Heart left ventricle (tissue), 16 donors: Measurements from ENCODE around the gene OSBPL10. TPM values are rescaled to one million over a fixed set of nuclear protein-coding genes. Genes with fewer than 3 reads are reported as not detected.

Source experiments
- ATAC-seq, 4 donors: fragments of 200-7000 bp; cut with Tn5 transposase; one replicate each; pipeline ENCODE4 v1.9.1; 2020 to 2022; ENCODE audit warnings: moderate library complexity in 4 of 4, mild to moderate bottlenecking in 3 of 4, moderate number of reproducible peaks in 1 of 4
- DNase-seq, 5 donors: peaks; one replicate each; pipeline ENCODE4 v3.0.0-alpha.2; 2020
- H3K27ac ChIP-seq, 12 donors: fragments of 200-600 bp; sonication (generic) in 4 of 12; one replicate each; pipeline versions ENCODE4 v1.5.0 to v1.8.0; 2016 to 2022; ENCODE audit warnings: mild to moderate bottlenecking in 2 of 12
- H3K27me3 ChIP-seq, 9 donors: fragments of 200-600 bp; sonication (generic) in 2 of 9; one replicate each; pipeline versions ENCODE4 v1.5.1 to v1.8.0; 2016 to 2022; ENCODE audit warnings: mild to moderate bottlenecking in 3 of 9
- H3K36me3 ChIP-seq, 9 donors: fragments of 200-600 bp; sonication (generic) in 2 of 9; one replicate each; pipeline versions ENCODE4 v1.5.0 to v1.8.0; 2018 to 2022; ENCODE audit warnings: mild to moderate bottlenecking in 2 of 9
- H3K4me1 ChIP-seq, 12 donors: fragments of 200-600 bp; sonication (generic) in 4 of 12; one replicate each; pipeline versions ENCODE4 v1.5.0 to v1.8.0; 2016 to 2022; ENCODE audit warnings: mild to moderate bottlenecking in 3 of 12
- H3K4me3 ChIP-seq, 12 donors: fragments of 200-600 bp; sonication (generic) in 4 of 12; one replicate each; pipeline versions ENCODE4 v1.5.0 to v1.8.0; 2017 to 2022; ENCODE audit warnings: mild to moderate bottlenecking in 9 of 12, moderate library complexity in 4 of 12
- H3K9me3 ChIP-seq, 12 donors: fragments of 200-600 bp; sonication (generic) in 4 of 12; one replicate each; pipeline versions ENCODE4 v1.5.0 to v1.8.0; 2016 to 2022; ENCODE audit warnings: mild to moderate bottlenecking in 1 of 12
- CTCF ChIP-seq, 12 donors: fragments of 200-600 bp; sonication (generic) in 4 of 12; IDR thresholded peaks; one replicate each; pipeline versions ENCODE4 v1.5.0 to v1.8.0; 2018 to 2022; ENCODE audit warnings: antibody characterized with exemption in 12 of 12, mild to moderate bottlenecking in 5 of 12
- POLR2A ChIP-seq, 2 donors: fragments of 450-650 bp; IDR thresholded peaks; one replicate each; pipeline ENCODE4 v1.6.1; 2017; ENCODE audit warnings: antibody characterized with exemption in 2 of 2, mild to moderate bottlenecking in 2 of 2, moderate library complexity in 2 of 2
- WGBS, 4 donors: extraction: QIAGEN DNeasy Blood & Tissue Kit in 2 of 4; methylation state at CpG; one replicate each; pipeline versions ENCODE4 v1.1.5 to v1.1.7; 2013 to 2018; 5-methylcytosine and 5-hydroxymethylcytosine counted together
- intact Hi-C, 10 donors: fragments of 100-400 bp; cut with DNase I; formaldehyde crosslinking; loops; one replicate each; pipeline versions ENCODE4 v1.11.1 to v1.14.2; 2022
- polyA plus RNA-seq, 2 donors: library from polyadenylated mRNA; stranded (reverse); fragments of 200-250 nt; gene quantifications; one replicate each; pipeline ENCODE4 v1.2.3, GENCODE V29; 2013
- total RNA-seq, 9 donors: library from RNA; depleted of rRNA in 2 of 9; stranded (reverse); fragments of >200 nt in 2 of 9; fragmentation: NEBNext Ultra II Directional in 3 of 9; extraction: Animal tissue kit (Norgen Biotek cat#: 25700) in 3 of 9; gene quantifications; one replicate each; pipeline versions ENCODE4 v1.1.0 to v1.2.4, GENCODE V29; 2016 to 2023
- donor health status: ischemic (EF 13 %, LVEDD 7.1; RV severe dilation, severe dysfunction).
- donor health status: healthy with polysubstance abuse.
- donor health status: DM: no; HTN: yes; CAD: no.
- donor health status: DM: no; HTN: no; CAD: no.
- donor health status: ischemic (EF 25% LVEDD 6.9; RV normal size, moderate dysfunction).
- donor health status: ischemic (EF 25% LVEDD 5.7; RV mildly dilated, moderate dysfunction).
- donor health status: healthy.
- donor health status: DM: yes; HTN: yes; CAD: no.
- donor health status: ischemic (EF 35%, LVEDD 5.7; RV mildly dilated, moderate dysfunction).
- donor health status: nonischemic (EF 11% LVEDD 7.7; RV severe dilation, severe dysfunction).
- donor health status: DM: yes; HTN: yes; CAD: no.
- donor health status: PGD.
- donor health status: ischemic (EF 29% LVEDD 5.4; RV normal size, mild dysfunction).
- donor health status: nonischemic (EF 23%, LVEDD 6.1; RV moderate dilation, normal function).

OSBPL10 gene
- total and polyA plus RNA-seq, 11 donors, result 1.3 to 12.7 (median 3.9) TPM

GRCh38 chr3:31921837-31922236, 59.2 kb downstream of the OSBPL10 start:
- no peak for TF ChIP-seq POLR2A (IDR thresholded peaks at IDR 0.05)
- WGBS, 4 donors, result 85 to 97% (median 90%) methylated on average over 4 of the region's 4 CpGs

GRCh38 chr3:31920310-31920709, 60.8 kb downstream of the OSBPL10 start:
- WGBS, 4 donors, result 69 to 80% (median 71%) methylated on average over 1 of the region's 1 CpG
- Histone ChIP-seq H3K36me3 (no peaks in the 10 kb centered on the region), H3K4me3 (no peak overlapping the region), H3K27ac (no peak overlapping the region), H3K9me3 (peaks cover 0 to 19% (median 9%) of the 10 kb centered on the region in 12 donors), H3K27me3 (no peaks in the 10 kb centered on the region), H3K4me1 (peaks cover 0 to 22% (median 10%) of the 10 kb centered on the region in 12 donors)
- no peak for TF ChIP-seq CTCF (IDR thresholded peaks at IDR 0.05)
- no peak for TF ChIP-seq POLR2A (IDR thresholded peaks at IDR 0.05)
- DNase-seq (no peak), ATAC-seq (no peak)
- intact Hi-C loops, result no loop called here

More at GRCh38 chr3:31921837-31922236, 59.2 kb downstream of the OSBPL10 start:
- intact Hi-C loops, result no loop called here
- no peak overlapping the region for H3K4me3 ChIP-seq
- ATAC-seq (no peak), DNase-seq (no peak)
- no peaks in the 10 kb centered on the region for H3K36me3 ChIP-seq
- peaks cover 0 to 19% (median 9%) of the 10 kb centered on the region in 12 donors for H3K9me3 ChIP-seq
- peaks cover 0 to 21% (median 7%) of the 10 kb centered on the region in 12 donors for H3K4me1 ChIP-seq
- H3K27me3 ChIP-seq, result no peaks in the 10 kb centered on the region
- H3K27ac ChIP-seq, result no peak overlapping the region

GRCh38 chr3:31919528-31919927, 61.5 kb downstream of the OSBPL10 start:
- WGBS, 4 donors, result 68 to 83% (median 78%) methylated on average over 2 of the region's 2 CpGs
- DNase-seq (no peak), ATAC-seq (no peak)
- TF ChIP-seq CTCF (IDR thresholded peaks at IDR 0.05) (no peak), POLR2A (IDR thresholded peaks at IDR 0.05) (no peak)
- Histone ChIP-seq H3K4me1 (peaks cover 0 to 22% (median 10%) of the 10 kb centered on the region in 12 donors), H3K4me3 (no peak overlapping the region), H3K27me3 (no peaks in the 10 kb centered on the region), H3K36me3 (no peaks in the 10 kb centered on the region), H3K27ac (no peak overlapping the region), H3K9me3 (peaks cover 0 to 19% (median 9%) of the 10 kb centered on the region in 12 donors)
- intact Hi-C loops, result no loop called here

GRCh38 chr3:31918179-31919150, 62.6 kb downstream of the OSBPL10 start:
- DNase-seq (no peak), ATAC-seq (peak in 1 of 4 donors; percentile 28)
- H3K36me3 ChIP-seq, result no peaks in the 10 kb centered on the region
- peak overlapping the region in 7 of 12 donors; percentile 2 to 38 (median 13) for H3K4me3 ChIP-seq
- no peaks in the 10 kb centered on the region for H3K27me3 ChIP-seq
- WGBS, 4 donors, result 69 to 76% (median 72%) methylated on average over 5 of the region's 5 CpGs
- peak overlapping the region in 5 of 12 donors; percentile 1 to 46 (median 33) for H3K27ac ChIP-seq
- intact Hi-C loops, result no loop called here
- peaks cover 0 to 19% (median 9%) of the 10 kb centered on the region in 12 donors for H3K9me3 ChIP-seq
- TF ChIP-seq POLR2A (IDR thresholded peaks at IDR 0.05) (no peak), CTCF (IDR thresholded peaks at IDR 0.05) (no peak)
- H3K4me1 ChIP-seq, result peaks cover 0 to 22% (median 10%) of the 10 kb centered on the region in 12 donors
